H1 (cell line): ENCODE data around the gene TMEM25. TPM values are rescaled to one million over a fixed set of nuclear protein-coding genes. Genes with fewer than 3 reads are reported as not detected.
A peak's percentile ranks its signal among the peaks of the same experiment; 100 is the strongest.

Source experiments
- CTCF ChIA-PET: fragments of 300-600 bp; sonication (Branson Sonifier 250); formaldehyde crosslinking; loops from one replicate; lab custom pipeline; 2021; ENCODE audit not compliant: partially characterized antibody; lab: Charles Lee
- POLR2A ChIA-PET: fragments of 300-600 bp; sonication (Branson Sonifier 250); formaldehyde crosslinking; loops from one replicate; lab custom pipeline; 2021; ENCODE audit warnings: inconsistent platforms; ENCODE audit not compliant: partially characterized antibody; lab: Charles Lee
- DNase-seq, 2 experiments: peaks; one replicate each; pipeline versions ENCODE4 v3.0.0 to v3.0.0-alpha.2; 2010 to 2022; ENCODE audit warnings: low spot score in 2 of 2, low read depth in 1 of 2, mixed read lengths in 1 of 2
- FAIRE-seq: peaks from 2 replicates; lab custom pipeline; 2011; peaks lifted over from hg19 to GRCh38; lab: Jason Lieb, UNC
- H2AFZ ChIP-seq: 2 replicates; pipeline ENCODE4 v1.8.1; 2012; ENCODE audit warnings: low read length, inconsistent platforms
- H2AK5ac ChIP-seq: 2 replicates; pipeline ENCODE4 v1.6.1; 2013; ENCODE audit warnings: low read depth, low read length
- H2BK120ac ChIP-seq: replicated peaks from 2 replicates; pipeline ENCODE3; 2013; ENCODE audit warnings: low read depth, low read length, inconsistent platforms
- H2BK12ac ChIP-seq: 2 replicates; pipeline ENCODE4 v1.6.1; 2013; ENCODE audit warnings: low read depth, low read length
- H2BK15ac ChIP-seq: 2 replicates; pipeline ENCODE4 v1.6.1; 2013; ENCODE audit warnings: low read length
- H2BK20ac ChIP-seq: 2 replicates; pipeline ENCODE4 v1.6.1; 2013; ENCODE audit warnings: low read length
- H2BK5ac ChIP-seq: 2 replicates; pipeline ENCODE4 v1.6.1; 2013; ENCODE audit warnings: low read depth, low read length
- H3K14ac ChIP-seq: 2 replicates; pipeline ENCODE4 v1.6.1; 2013; ENCODE audit warnings: inconsistent platforms; ENCODE audit not compliant: insufficient read length
- H3K18ac ChIP-seq: 2 replicates; pipeline ENCODE4 v1.6.1; 2013; ENCODE audit warnings: low read length; ENCODE audit errors: extremely low read depth
- H3K23ac ChIP-seq: 2 replicates; pipeline ENCODE4 v1.6.1; 2013; ENCODE audit warnings: inconsistent platforms; ENCODE audit not compliant: insufficient read length
- H3K23me2 ChIP-seq: 2 replicates; pipeline ENCODE4 v1.6.1; 2013; ENCODE audit warnings: low read depth, low read length
- H3K27ac ChIP-seq: 2 replicates; pipeline ENCODE4 v1.6.1; 2011; ENCODE audit warnings: low read depth, low read length, inconsistent platforms
- H3K27me3 ChIP-seq, 4 experiments: replicated peaks in 1 of 4; 1 replicate in 1 of 4; 2 replicates in 3 of 4; pipeline versions ENCODE4 v1.6.1 to v1.8.1; 2011 to 2013; ENCODE audit warnings: low read length in 3 of 4, mild to moderate bottlenecking in 3 of 4, inconsistent platforms in 2 of 4, mixed read lengths in 2 of 4, moderate library complexity in 1 of 4; ENCODE audit not compliant: control insufficient read depth in 3 of 4, insufficient read depth in 3 of 4; ENCODE audit errors: extremely low read depth in 1 of 4
- H3K36me3 ChIP-seq, 4 experiments: 2 replicates each; pipeline versions ENCODE4 v1.6.1 to v1.8.1; 2011 to 2013; ENCODE audit warnings: mild to moderate bottlenecking in 4 of 4, low read length in 3 of 4, moderate library complexity in 2 of 4, control low read depth in 1 of 4, inconsistent platforms in 1 of 4; ENCODE audit not compliant: insufficient read depth in 4 of 4, control insufficient read depth in 2 of 4
- H3K4ac ChIP-seq: replicated peaks from 2 replicates; pipeline ENCODE3; 2013; ENCODE audit warnings: low read length, low read depth, mixed read lengths, inconsistent platforms; ENCODE audit not compliant: insufficient read length
- H3K4me1 ChIP-seq, 4 experiments: replicated peaks in 1 of 4; 1 replicate in 1 of 4; 2 replicates in 3 of 4; pipeline versions ENCODE4 v1.6.1 to v1.8.1; 2011 to 2013; ENCODE audit warnings: low read length in 3 of 4, inconsistent platforms in 2 of 4, mixed read lengths in 1 of 4; ENCODE audit not compliant: insufficient read depth in 4 of 4, control insufficient read depth in 3 of 4
- H3K4me2 ChIP-seq, 2 experiments: 2 replicates each; pipeline versions ENCODE4 v1.6.1 to v1.8.1; 2011 to 2013; ENCODE audit warnings: low read depth in 2 of 2, low read length in 2 of 2, control low read depth in 1 of 2, inconsistent platforms in 1 of 2, mild to moderate bottlenecking in 1 of 2; ENCODE audit not compliant: insufficient read depth in 1 of 2
- H3K4me3 ChIP-seq, 4 experiments: fragments of 200-600, 300-600 bp in 1 of 4; sonication (generic), shearing (Covaris generic), sonication (Bioruptor Twin) in 1 of 4; 2 replicates each; pipeline versions ENCODE4 v1.5.1 to v1.8.1; 2011 to 2016; ENCODE audit warnings: low read length in 4 of 4, low read depth in 3 of 4, control low read depth in 2 of 4, inconsistent platforms in 2 of 4, mild to moderate bottlenecking in 2 of 4, mixed read lengths in 1 of 4, moderate library complexity in 1 of 4; ENCODE audit not compliant: insufficient read depth in 2 of 4; ENCODE audit errors: extremely low read depth in 1 of 4
- H3K56ac ChIP-seq: replicated peaks from 2 replicates; pipeline ENCODE3; 2013; ENCODE audit warnings: low read depth, mild to moderate bottlenecking, mixed read lengths, low read length, inconsistent platforms; ENCODE audit not compliant: insufficient read length
- H3K79me1 ChIP-seq: 2 replicates; pipeline ENCODE4 v1.6.1; 2013; ENCODE audit warnings: low read depth, low read length, control low read depth
- H3K79me2 ChIP-seq, 2 experiments: 2 replicates each; pipeline versions ENCODE4 v1.6.1 to v1.8.1; 2012 to 2013; ENCODE audit warnings: low read length in 2 of 2, mild to moderate bottlenecking in 2 of 2, inconsistent platforms in 1 of 2; ENCODE audit not compliant: insufficient read depth in 2 of 2, control insufficient read depth in 1 of 2
- H3K9ac ChIP-seq, 4 experiments: replicated peaks in 1 of 4; 1 replicate in 1 of 4; 2 replicates in 3 of 4; pipeline versions ENCODE4 v1.6.1 to v1.8.1; 2011 to 2013; ENCODE audit warnings: low read depth in 3 of 4, low read length in 3 of 4, control low read depth in 2 of 4, mild to moderate bottlenecking in 2 of 4, moderate library complexity in 2 of 4, inconsistent platforms in 1 of 4; ENCODE audit errors: extremely low read depth in 1 of 4
- H3K9me3 ChIP-seq, 2 experiments: 2 replicates each; pipeline versions ENCODE4 v1.6.1 to v1.8.1; 2012 to 2013; ENCODE audit warnings: mild to moderate bottlenecking in 2 of 2, moderate library complexity in 2 of 2, control low read depth in 1 of 2, inconsistent platforms in 1 of 2, low read depth in 1 of 2, low read length in 1 of 2, mixed read lengths in 1 of 2; ENCODE audit not compliant: insufficient read depth in 2 of 2
- H4K20me1 ChIP-seq, 2 experiments: replicated peaks in 1 of 2; 2 replicates each; pipeline versions ENCODE3 to v1.8.1; 2011 to 2013; ENCODE audit warnings: inconsistent platforms in 2 of 2, low read length in 2 of 2, mild to moderate bottlenecking in 1 of 2; ENCODE audit not compliant: insufficient read depth in 2 of 2, control insufficient read depth in 1 of 2
- H4K5ac ChIP-seq: 2 replicates; pipeline ENCODE4 v1.6.1; 2013; ENCODE audit warnings: low read length, low read depth, mixed read lengths, inconsistent platforms; ENCODE audit not compliant: insufficient read length
- H4K8ac ChIP-seq: 2 replicates; pipeline ENCODE4 v1.8.0; 2013; ENCODE audit warnings: mild to moderate bottlenecking, moderate library complexity, low read length, inconsistent platforms; ENCODE audit not compliant: insufficient read depth; ENCODE audit errors: extremely low read depth
- H4K91ac ChIP-seq: replicated peaks from 2 replicates; pipeline ENCODE3; 2013; ENCODE audit warnings: low read length, mixed read lengths, inconsistent platforms; ENCODE audit not compliant: insufficient read length
- EP300 ChIP-seq, 2 experiments: IDR thresholded peaks; 1 replicate in 1 of 2; 2 replicates in 1 of 2; pipeline ENCODE4 v1.6.1; 2011 to 2012; ENCODE audit warnings: low read depth in 2 of 2, low read length in 2 of 2, mild to moderate bottlenecking in 2 of 2, borderline replicate concordance in 1 of 2, inconsistent platforms in 1 of 2, moderate library complexity in 1 of 2
- JUND ChIP-seq: IDR thresholded peaks from 2 replicates; pipeline ENCODE4 v1.6.1; 2011; ENCODE audit warnings: mild to moderate bottlenecking, improper control_type of control experiment, low read length
- POLR2A ChIP-seq, 2 experiments: IDR thresholded peaks; 1 replicate in 1 of 2; 2 replicates in 1 of 2; pipeline ENCODE4 v1.6.1; 2011; ENCODE audit warnings: low read depth in 2 of 2, low read length in 2 of 2, mild to moderate bottlenecking in 2 of 2; ENCODE audit errors: control extremely low read depth in 1 of 2
- POLR2AphosphoS5 ChIP-seq: IDR thresholded peaks from 2 replicates; pipeline ENCODE4 v1.6.1; 2011; ENCODE audit warnings: low read depth, low read length
- POU5F1 ChIP-seq: IDR thresholded peaks from 2 replicates; pipeline ENCODE4 v1.6.1; 2011; ENCODE audit warnings: low read depth, mild to moderate bottlenecking, low read length, moderate library complexity
- RFX5 ChIP-seq: IDR thresholded peaks from 2 replicates; pipeline ENCODE4 v1.6.1; 2011; ENCODE audit warnings: low read depth, low read length, improper control_type of control experiment, borderline replicate concordance
- SUZ12 ChIP-seq: fragments of 200-600 bp; sonication (generic); IDR thresholded peaks from 2 replicates; pipeline ENCODE4 v1.6.1; 2012; ENCODE audit warnings: mild to moderate bottlenecking, inconsistent platforms, low read length, moderate library complexity, mixed read lengths
- TEAD4 ChIP-seq: IDR thresholded peaks from 2 replicates; pipeline ENCODE4 v1.6.1; 2012; ENCODE audit warnings: low read depth, low read length, inconsistent platforms, mixed read lengths
- YY1 ChIP-seq: IDR thresholded peaks from 2 replicates; pipeline ENCODE4 v1.6.1; 2011; ENCODE audit warnings: low read depth, mild to moderate bottlenecking, low read length
- WGBS, 2 experiments: shearing (Covaris generic) in 1 of 2; methylation state at CpG; one replicate each; pipeline versions ENCODE4 v1.1.6 to v1.1.7; 2013 to 2015; ENCODE audit warnings: low lambda C conversion rate in 2 of 2, mixed read lengths in 2 of 2, inconsistent platforms in 1 of 2, low coverage in 1 of 2, missing lambda C conversion rate in 1 of 2; ENCODE audit not compliant: insufficient replicate concordance in 2 of 2, insufficient coverage in 1 of 2, insufficient read length in 1 of 2; ENCODE audit errors: extremely low coverage in 1 of 2, missing lambda C conversion rate in 1 of 2; 5-methylcytosine and 5-hydroxymethylcytosine counted together
- polyA plus RNA-seq, 7 experiments: library from polyadenylated mRNA; depleted of rRNA in 3 of 7; stranded (reverse) in 5 of 7; unstranded in 2 of 7; fragments of >200 nt in 5 of 7; fragments of 200-250 nt in 2 of 7; gene quantifications; 1 replicate in 5 of 7; 2 replicates in 1 of 7; 4 replicates in 1 of 7; pipeline versions ENCODE4 v1.2.1 to v1.2.3, GENCODE V29; 2011 to 2013; ENCODE audit warnings: missing spikeins in 2 of 7, mixed read lengths in 2 of 7
- total RNA-seq: library from RNA; stranded (reverse); fragmentation: NEBNext Ultra II Directional; extraction: Animal tissue kit (Norgen Biotek cat#: 25700); gene quantifications from 2 replicates; pipeline ENCODE4 v1.2.1, GENCODE V29; 2021
- TF ChIP-seq, protein P1 (sequence below): IDR thresholded peaks from 2 replicates; pipeline ENCODE4 v1.6.1; 2011; ENCODE audit warnings: low read length, improper control_type of control experiment
- TF ChIP-seq, protein P2 (sequence below): IDR thresholded peaks from 2 replicates; pipeline ENCODE4 v1.6.1; 2012; ENCODE audit warnings: inconsistent platforms

TMEM25 gene
- total and polyA plus RNA-seq, 2 of the 8 experiments (the other 6 are each of a cell fraction or from before 2014, with no cell fraction given), result 18.3 to 26.8 TPM

DNA sequence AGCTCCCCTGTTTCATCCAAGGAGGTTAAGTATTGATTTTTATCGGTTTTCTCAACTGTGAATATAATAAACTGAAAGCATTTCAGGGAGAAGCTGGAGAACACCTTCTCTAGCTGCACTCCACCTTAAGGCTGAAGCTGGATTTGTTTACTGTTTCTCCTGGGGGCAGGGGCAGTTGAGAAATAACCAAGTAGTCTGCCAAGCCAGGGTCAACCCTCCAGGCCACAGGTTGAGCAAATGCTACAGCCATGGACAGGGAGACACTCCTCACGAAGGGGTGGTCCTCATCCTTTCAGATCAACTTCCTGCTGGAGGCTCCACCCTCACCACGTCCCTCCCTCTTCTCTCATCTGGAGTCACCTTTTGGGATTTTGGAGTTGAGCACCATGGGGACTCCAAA is 3.9 kb upstream of the TMEM25 start, which contains the start of gene TTC36:
Gene TTC36, plus strand, starts transcription at position 366 of the 400 bp plus-strand sequence. Its CDS starts 21 bp downstream, at position 387.
- POLR2A ChIA-PET, result interaction anchor here (1.4 kb wide), 1 partner anchor 126 kb away, joined by 3 read pairs; no protein-coding TSS in a partner anchor
- TF ChIP-seq TEAD4 (no peak), POLR2AphosphoS5 (peak; percentile 82; the same call in 1 of the 2 replicates), POU5F1 (no peak), RFX5 (no peak), EP300 (IDR thresholded peaks at IDR 0.05; ENCODE audit: borderline replicate concordance in 1 of 2, low read depth in 2 of 2, low read length in 2 of 2) (no peak), POLR2A (IDR thresholded peaks at IDR 0.05; ENCODE audit: control extremely low read depth in 1 of 2, low read depth in 2 of 2, low read length in 2 of 2) (peak in 1 of 2 experiments; percentile 16; a peak in 2 of 3 replicates), YY1 (no peak), SUZ12 (no peak), JUND (no peak)
- TF ChIP-seq, protein P1, sequence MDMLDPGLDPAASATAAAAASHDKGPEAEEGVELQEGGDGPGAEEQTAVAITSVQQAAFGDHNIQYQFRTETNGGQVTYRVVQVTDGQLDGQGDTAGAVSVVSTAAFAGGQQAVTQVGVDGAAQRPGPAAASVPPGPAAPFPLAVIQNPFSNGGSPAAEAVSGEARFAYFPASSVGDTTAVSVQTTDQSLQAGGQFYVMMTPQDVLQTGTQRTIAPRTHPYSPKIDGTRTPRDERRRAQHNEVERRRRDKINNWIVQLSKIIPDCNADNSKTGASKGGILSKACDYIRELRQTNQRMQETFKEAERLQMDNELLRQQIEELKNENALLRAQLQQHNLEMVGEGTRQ, result no peak
- TF ChIP-seq, protein P2, sequence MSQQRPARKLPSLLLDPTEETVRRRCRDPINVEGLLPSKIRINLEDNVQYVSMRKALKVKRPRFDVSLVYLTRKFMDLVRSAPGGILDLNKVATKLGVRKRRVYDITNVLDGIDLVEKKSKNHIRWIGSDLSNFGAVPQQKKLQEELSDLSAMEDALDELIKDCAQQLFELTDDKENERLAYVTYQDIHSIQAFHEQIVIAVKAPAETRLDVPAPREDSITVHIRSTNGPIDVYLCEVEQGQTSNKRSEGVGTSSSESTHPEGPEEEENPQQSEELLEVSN, result no peak
- Histone ChIP-seq H3K9me3 (no peaks in the 10 kb centered on the region), H3K4ac (no peak within 1 kb of the TSS), H3K27me3 (no peaks in the 10 kb centered on the region; a peak in 2 of 7 replicates), H2BK15ac (no peak within 1 kb of the TSS), H2BK12ac (no peak within 1 kb of the TSS), H2AFZ (no peak within 1 kb of the TSS), H3K23me2 (peaks cover 8% of the 10 kb centered on the region), H2AK5ac (no peak within 1 kb of the TSS), H2BK120ac (no peak within 1 kb of the TSS), H3K4me2 (no peak within 1 kb of the TSS), H4K91ac (no peak within 1 kb of the TSS), H3K36me3 (peaks cover 2 to 28% (median 22%) of the 10 kb centered on the region in 4 experiments; a peak in 7 of 8 replicates), H3K18ac (no peak within 1 kb of the TSS), H4K20me1 (peaks cover 0 to 3% of the 10 kb centered on the region in 2 experiments), H4K5ac (no peak within 1 kb of the TSS), H3K27ac (no peak within 1 kb of the TSS), H3K4me1 (peaks cover 0 to 14% (median 8%) of the 10 kb centered on the region in 4 experiments; a peak in 5 of 7 replicates), H3K56ac (no peak within 1 kb of the TSS), H3K79me2 (no peaks in the 10 kb centered on the region), H3K23ac (no peak within 1 kb of the TSS), H3K4me3 (no peak within 1 kb of the TSS), H4K8ac (no peak within 1 kb of the TSS), H2BK20ac (no peak within 1 kb of the TSS), H3K14ac (no peak within 1 kb of the TSS), H3K79me1 (peaks cover 3% of the 10 kb centered on the region; the same call in 1 of the 2 replicates), H3K9ac (no peak within 1 kb of the TSS), H2BK5ac (no peak within 1 kb of the TSS)
- FAIRE-seq (no peak), DNase-seq (peak in 1 of 2 experiments; percentile 48)
- 78% methylated on average over 3 of the region's 3 CpGs; no CpG with 5 or more reads in 1 of the 2 experiments for WGBS, 2 experiments
- CTCF ChIA-PET, result interaction anchor here (1.0 to 1.9 kb wide), 3 partner anchors 42 to 383 kb away, joined by 3 to 7 read pairs (median 3); no protein-coding TSS in a partner anchor
